Retinal pigment epithelial cell (primary cell): Measurements from ENCODE around the gene TAF8.

Experiments used
- DNase-seq: peaks from one replicate; pipeline ENCODE4 v3.0.0-alpha.2; 2010; ENCODE audit warnings: low read depth
- H3K4me3 ChIP-seq: 2 replicates; pipeline ENCODE4 v1.5.1; 2011; ENCODE audit warnings: mild to moderate bottlenecking, low read length, control low read depth, moderate library complexity
- TF ChIP-seq, protein P1 (sequence below): conservative IDR thresholded peaks from 2 replicates; pipeline ENCODE4 v1.5.1; 2011; ENCODE audit warnings: low read depth, low read length, control low read depth, inconsistent platforms

TAF8 gene

DNA sequence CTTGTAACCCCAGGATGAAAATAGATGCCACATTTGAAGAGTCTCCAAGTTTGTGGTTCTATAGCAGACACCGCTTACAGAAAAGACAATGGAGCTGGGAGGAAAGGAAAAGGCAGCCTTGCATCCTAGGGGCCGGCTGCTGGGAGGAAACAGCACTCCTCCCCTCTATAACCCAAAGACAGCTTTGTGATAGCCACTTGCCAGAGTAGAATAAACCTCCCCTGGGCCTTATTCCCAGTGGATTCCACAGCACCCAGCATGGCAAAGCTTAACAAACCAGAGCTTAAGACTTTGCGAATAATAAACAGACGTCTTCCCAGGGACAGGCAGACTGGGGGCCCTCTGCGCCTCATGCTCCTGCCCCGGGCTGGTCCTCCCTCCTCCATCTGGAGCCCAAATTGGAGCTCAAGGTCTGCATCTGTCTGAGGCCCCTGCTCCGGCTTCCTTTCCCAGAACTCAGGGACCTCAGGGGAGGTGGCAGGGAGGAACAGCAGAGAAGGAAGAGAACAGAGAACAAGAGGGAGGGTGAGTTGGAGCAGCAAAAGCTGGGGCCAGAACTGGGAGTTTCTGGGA, 8.8 kb upstream of the TAF8 start:
- DNase-seq: no peak
- no peak overlapping the region for H3K4me3 ChIP-seq
- TF ChIP-seq, protein P1, sequence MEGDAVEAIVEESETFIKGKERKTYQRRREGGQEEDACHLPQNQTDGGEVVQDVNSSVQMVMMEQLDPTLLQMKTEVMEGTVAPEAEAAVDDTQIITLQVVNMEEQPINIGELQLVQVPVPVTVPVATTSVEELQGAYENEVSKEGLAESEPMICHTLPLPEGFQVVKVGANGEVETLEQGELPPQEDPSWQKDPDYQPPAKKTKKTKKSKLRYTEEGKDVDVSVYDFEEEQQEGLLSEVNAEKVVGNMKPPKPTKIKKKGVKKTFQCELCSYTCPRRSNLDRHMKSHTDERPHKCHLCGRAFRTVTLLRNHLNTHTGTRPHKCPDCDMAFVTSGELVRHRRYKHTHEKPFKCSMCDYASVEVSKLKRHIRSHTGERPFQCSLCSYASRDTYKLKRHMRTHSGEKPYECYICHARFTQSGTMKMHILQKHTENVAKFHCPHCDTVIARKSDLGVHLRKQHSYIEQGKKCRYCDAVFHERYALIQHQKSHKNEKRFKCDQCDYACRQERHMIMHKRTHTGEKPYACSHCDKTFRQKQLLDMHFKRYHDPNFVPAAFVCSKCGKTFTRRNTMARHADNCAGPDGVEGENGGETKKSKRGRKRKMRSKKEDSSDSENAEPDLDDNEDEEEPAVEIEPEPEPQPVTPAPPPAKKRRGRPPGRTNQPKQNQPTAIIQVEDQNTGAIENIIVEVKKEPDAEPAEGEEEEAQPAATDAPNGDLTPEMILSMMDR: no peak

DNA sequence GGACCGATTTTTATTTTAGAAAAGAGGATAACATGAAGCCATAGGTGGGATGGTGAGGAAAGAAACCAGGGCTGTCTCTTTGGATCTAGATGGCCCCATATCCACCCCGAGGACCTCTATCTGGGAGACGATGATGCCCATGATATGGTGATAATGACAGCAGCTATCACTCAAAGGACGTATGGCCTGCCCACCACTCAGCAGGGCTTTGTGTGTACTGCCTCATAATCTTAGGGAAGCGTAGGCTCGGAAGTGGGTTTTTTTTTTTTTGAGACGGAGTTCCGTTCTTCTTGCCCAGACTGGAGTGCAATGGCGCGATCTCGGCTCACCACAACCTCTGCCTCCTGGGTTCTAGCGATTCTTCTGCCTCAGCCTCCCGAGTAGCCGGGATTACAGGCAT, 8.2 kb upstream of the TAF8 start:
- no peak for DNase-seq
- TF ChIP-seq, protein P1: no peak
- H3K4me3 ChIP-seq: no peak overlapping the region

DNA sequence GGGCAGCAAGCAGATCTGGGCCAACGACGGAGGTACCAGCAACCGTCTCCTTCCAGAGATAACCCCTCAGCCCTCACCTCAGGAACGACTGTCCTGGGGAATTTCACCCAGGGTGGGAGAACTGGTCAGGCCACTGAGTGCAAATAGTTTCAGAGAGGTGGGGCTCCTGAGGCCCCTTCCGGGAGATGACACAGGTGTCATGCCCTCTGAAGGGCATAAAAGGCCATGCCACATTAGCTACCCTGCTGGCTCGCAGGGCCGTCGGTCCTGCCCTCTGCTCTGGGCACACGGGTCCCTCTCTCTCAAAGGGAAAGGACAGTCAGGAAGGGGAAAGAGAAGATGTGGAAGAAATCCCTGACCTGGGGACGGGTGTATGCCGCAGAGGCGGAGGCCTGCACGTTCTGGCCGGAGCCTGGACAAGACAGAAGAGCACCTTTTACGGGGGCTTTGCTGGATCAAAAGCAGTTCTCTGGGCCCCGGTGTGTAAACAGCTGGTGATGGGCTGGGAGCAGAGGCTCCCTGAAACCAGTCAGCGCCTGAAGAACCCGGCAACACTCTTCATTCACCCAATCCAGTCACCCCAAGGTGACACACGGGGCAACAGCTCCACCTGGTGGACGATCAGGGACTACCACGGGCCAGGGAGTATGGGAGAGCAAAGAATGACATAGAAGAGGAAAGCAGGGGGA, 6.4 kb upstream of the TAF8 start:
- TF ChIP-seq, protein P1: peak; percentile 98
- no peak overlapping the region for H3K4me3 ChIP-seq
- no peak for DNase-seq

DNA sequence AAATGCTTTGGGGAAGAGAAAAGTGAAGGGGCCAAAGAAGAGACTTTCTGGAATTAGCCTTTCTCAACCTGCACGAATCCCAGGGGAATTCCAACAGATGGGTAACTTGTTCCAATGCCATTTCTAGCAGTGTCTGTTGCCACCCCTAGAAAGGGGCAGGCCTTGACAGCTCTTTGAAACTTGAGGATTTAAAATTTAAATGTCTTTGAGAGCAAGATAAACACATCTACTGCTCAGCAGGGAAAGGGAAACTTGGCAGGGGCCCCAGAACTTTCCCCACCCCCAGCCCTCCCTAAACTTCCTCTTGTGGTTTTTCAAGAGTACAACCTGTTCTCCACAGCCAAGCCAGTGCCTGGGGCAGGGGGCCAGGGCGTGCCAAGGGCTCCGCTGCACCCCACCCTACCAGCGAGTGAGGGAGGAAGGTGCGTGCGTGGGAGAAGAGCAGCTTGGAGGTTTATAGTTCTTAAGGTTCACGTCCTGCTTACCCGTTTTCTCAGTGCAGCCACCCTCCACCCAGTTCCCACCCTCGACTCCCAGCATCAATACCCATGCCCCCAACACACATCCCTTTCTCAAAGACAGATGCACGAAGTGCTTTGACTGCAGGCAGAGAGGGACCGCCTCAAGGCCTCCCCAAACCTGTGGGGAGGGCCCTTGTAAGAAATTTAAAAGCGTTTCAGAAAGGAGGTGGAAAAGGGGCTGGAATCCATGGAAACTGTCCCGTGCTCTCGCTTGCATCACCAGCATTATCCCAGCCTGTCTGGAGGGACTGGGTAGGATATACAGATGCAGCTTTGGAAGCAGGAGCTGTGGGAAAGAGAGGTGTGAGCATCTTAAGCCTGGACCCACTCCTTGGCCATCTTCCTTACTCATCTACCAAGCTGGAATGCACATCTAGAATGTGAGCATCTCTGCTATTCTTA, 4.5 kb upstream of the TAF8 start:
- peak; percentile 43 for DNase-seq
- TF ChIP-seq, protein P1: no peak
- H3K4me3 ChIP-seq: peak overlapping the region; percentile 10

DNA sequence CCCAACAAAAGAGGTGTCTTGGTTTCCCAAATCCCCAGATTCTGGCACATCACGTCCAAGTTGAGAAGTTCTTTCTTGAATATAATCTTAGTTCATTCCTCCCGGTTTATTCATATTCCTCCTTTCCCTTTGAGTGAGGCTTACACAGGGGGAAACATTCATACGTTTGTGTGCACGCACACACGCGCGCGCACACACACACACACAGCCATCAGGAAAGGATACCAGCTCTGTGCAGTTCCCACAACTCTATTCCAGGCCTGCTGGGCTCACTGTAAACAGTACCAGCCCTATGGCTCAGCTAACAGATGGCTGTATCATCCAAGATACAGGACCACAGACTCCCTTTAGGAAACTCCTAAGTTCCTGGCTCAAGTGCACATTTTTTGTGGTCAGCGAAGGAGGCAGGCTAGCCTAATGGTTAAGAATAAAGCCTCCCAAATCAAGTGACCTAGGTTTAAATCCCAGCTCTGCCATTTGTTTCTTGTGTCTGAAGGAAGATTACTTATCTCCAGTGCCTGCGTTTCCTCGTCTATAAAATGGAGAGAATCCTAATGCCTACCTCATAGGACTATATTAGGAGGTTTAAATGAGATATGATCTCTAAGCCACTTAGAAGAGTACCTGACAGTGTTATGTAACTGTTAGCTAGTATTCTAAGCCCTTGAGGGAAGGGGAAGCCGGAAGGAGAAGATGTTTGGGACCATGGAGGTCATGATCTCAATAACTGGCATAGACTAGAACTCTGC, 3.7 kb upstream of the TAF8 start:
- H3K4me3 ChIP-seq: no peak overlapping the region
- TF ChIP-seq, protein P1: no peak

DNA sequence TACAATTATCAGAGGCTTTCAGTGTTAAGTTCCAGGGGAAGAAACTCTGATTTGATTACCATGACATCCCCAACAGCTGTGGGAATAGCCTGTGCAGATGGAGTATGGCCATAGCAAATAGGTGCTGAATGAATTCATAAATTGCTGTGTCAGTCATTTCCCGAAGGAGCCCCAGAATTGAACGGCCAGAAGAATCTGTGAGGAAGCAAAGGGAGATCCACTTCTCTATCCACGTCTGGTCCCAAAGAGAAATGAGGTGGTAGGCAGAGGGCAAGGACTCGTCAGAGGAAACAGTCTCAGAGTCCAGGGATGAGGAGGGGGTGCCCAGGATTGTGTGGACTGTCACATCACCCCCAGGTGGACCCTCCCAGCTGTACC, 3.1 kb upstream of the TAF8 start:
- no peak for DNase-seq
- TF ChIP-seq, protein P1: no peak
- no peak overlapping the region for H3K4me3 ChIP-seq

More for the DNA sequence above, 3.7 kb upstream of the TAF8 start:
- no peak for DNase-seq
